RPMI7951 (cell line): ENCODE measurements around the gene SGCE. TPM values are rescaled to one million over a fixed set of nuclear protein-coding genes. Genes with fewer than 3 reads are reported as not detected.

Experiments
- DNase-seq: peaks from one replicate; pipeline ENCODE4 v3.0.0-alpha.2; 2012; ENCODE audit warnings: low read depth
- total RNA-seq: library from RNA; depleted of rRNA; stranded (reverse); fragments of >200 nt; shearing (Covaris generic); gene quantifications from 2 replicates; pipeline ENCODE4 v1.2.3, GENCODE V29; 2014

The SGCE gene
- total RNA-seq, 1 experiment from 2014 or later = 164 TPM

GRCh38 chr7:94630855-94631254 is 25.1 kb downstream of the SGCE start:
- DNase-seq = no peak

- DNase-seq = no peak
These were observed 32.1 kb downstream of the SGCE start for GRCh38 chr7:94623820-94624219.

- no peak for DNase-seq
These were observed 34.8 kb downstream of the SGCE start for GRCh38 chr7:94621120-94621519.

- peak; percentile 99 for DNase-seq
These were observed 35.2 kb downstream of the SGCE start for GRCh38 chr7:94620703-94621118.

- no peak for DNase-seq
These were observed 37.8 kb downstream of the SGCE start for GRCh38 chr7:94618126-94618525.

- DNase-seq = no peak
These were observed 39.1 kb downstream of the SGCE start for GRCh38 chr7:94616855-94617254.

GRCh38 chr7:94615666-94616065 is 40.3 kb downstream of the SGCE start:
- DNase-seq = no peak

GRCh38 chr7:94612661-94613060 is 43.3 kb downstream of the SGCE start:
- no peak for DNase-seq

GRCh38 chr7:94612253-94612652 is 43.7 kb downstream of the SGCE start:
- no peak for DNase-seq

- DNase-seq = no peak
These were observed 46.4 kb downstream of the SGCE start for GRCh38 chr7:94609561-94609960.

- DNase-seq = no peak
These were observed 50.9 kb downstream of the SGCE start for GRCh38 chr7:94605031-94605430.

GRCh38 chr7:94602181-94602580 is 53.8 kb downstream of the SGCE start:
- DNase-seq = no peak

- DNase-seq = no peak
These were observed 55.7 kb downstream of the SGCE start for GRCh38 chr7:94600267-94600666.

- DNase-seq = no peak
These were observed 60.2 kb downstream of the SGCE start for GRCh38 chr7:94595717-94596116.

- no peak for DNase-seq
These were observed 61.1 kb downstream of the SGCE start for GRCh38 chr7:94594882-94595281.

GRCh38 chr7:94591176-94591575 is 64.8 kb downstream of the SGCE start:
- DNase-seq = no peak

GRCh38 chr7:94590526-94591162 is 65.3 kb downstream of the SGCE start:
- no peak for DNase-seq

GRCh38 chr7:94588075-94588474 is 67.9 kb downstream of the SGCE start:
- DNase-seq = peak; percentile 49

- no peak for DNase-seq
These were observed 71.8 kb downstream of the SGCE start for GRCh38 chr7:94584113-94584512.

- no peak for DNase-seq
These were observed 75.3 kb downstream of the SGCE start for GRCh38 chr7:94580601-94581000.

- DNase-seq = no peak
These were observed 76.5 kb downstream of the SGCE start for GRCh38 chr7:94579470-94579869.

- no peak for DNase-seq
These were observed 77.3 kb downstream of the SGCE start for GRCh38 chr7:94578614-94579013.

GRCh38 chr7:94577357-94577756 is 78.6 kb downstream of the SGCE start:
- DNase-seq = no peak

GRCh38 chr7:94576316-94576715 is 79.6 kb downstream of the SGCE start:
- DNase-seq = no peak
